Mucosa of rectum (tissue), 2 donors: ENCODE data around the gene SEC61A2.

Experiments used
- H3K27ac ChIP-seq, 2 donors: one replicate each; pipeline ENCODE4 v1.7.0; 2013; ENCODE audit warnings: inconsistent platforms in 2 of 2, low read depth in 2 of 2, low read length in 2 of 2
- H3K27me3 ChIP-seq, 2 donors: one replicate each; pipeline ENCODE4 v1.7.0; 2013; ENCODE audit warnings: low read length in 2 of 2; ENCODE audit not compliant: control insufficient read depth in 2 of 2, insufficient read depth in 2 of 2
- H3K36me3 ChIP-seq, 2 donors: one replicate each; pipeline ENCODE4 v1.7.0; 2013; ENCODE audit warnings: low read length in 2 of 2; ENCODE audit not compliant: control insufficient read depth in 2 of 2, insufficient read depth in 2 of 2
- H3K4me1 ChIP-seq, 2 donors: one replicate each; pipeline ENCODE4 v1.7.0; 2013; ENCODE audit warnings: low read length in 2 of 2, mild to moderate bottlenecking in 1 of 2; ENCODE audit not compliant: control insufficient read depth in 2 of 2, insufficient read depth in 2 of 2
- H3K4me3 ChIP-seq, 2 donors: one replicate each; pipeline ENCODE4 v1.7.0; 2013; ENCODE audit warnings: low read length in 2 of 2
- H3K9ac ChIP-seq, 2 donors: one replicate each; pipeline ENCODE4 v1.7.0; 2013; ENCODE audit warnings: low read length in 2 of 2, low read depth in 1 of 2, mild to moderate bottlenecking in 1 of 2
- H3K9me3 ChIP-seq, 2 donors: one replicate each; pipeline ENCODE4 v1.7.0; 2013; ENCODE audit warnings: low read length in 2 of 2; ENCODE audit not compliant: control insufficient read depth in 2 of 2
- donor health status: healthy.
- donor health status: Normal muscosa, but diverticular disease.

SEC61A2 gene

DNA sequence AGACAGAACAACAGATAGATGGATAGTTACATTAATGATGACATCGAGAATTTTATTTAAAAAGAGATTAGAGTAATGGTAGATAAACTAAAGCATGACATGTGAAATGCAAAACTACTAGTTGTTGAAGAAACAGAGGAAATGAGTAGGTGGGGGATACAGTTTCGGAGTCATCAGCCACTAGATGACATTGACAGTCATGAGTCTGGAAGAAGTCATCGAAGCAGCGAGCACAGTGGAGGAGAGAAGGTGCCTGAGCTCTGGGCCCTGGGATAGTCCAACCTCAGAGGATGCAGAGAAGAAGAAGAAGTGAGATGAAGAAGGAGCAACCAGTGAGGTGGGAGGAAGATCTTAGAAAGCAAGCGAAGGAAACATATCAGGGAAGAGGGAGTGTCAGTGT, 20.2 kb upstream of the SEC61A2 start:
- H3K4me3 ChIP-seq = no peak overlapping the region
- no peak overlapping the region for H3K9ac ChIP-seq
- H3K27me3 ChIP-seq = no peaks in the 10 kb centered on the region
- no peaks in the 10 kb centered on the region for H3K4me1 ChIP-seq
- peaks cover 25 to 41% of the 10 kb centered on the region in 2 donors for H3K36me3 ChIP-seq
- H3K27ac ChIP-seq = no peak overlapping the region
- H3K9me3 ChIP-seq = no peaks in the 10 kb centered on the region

DNA sequence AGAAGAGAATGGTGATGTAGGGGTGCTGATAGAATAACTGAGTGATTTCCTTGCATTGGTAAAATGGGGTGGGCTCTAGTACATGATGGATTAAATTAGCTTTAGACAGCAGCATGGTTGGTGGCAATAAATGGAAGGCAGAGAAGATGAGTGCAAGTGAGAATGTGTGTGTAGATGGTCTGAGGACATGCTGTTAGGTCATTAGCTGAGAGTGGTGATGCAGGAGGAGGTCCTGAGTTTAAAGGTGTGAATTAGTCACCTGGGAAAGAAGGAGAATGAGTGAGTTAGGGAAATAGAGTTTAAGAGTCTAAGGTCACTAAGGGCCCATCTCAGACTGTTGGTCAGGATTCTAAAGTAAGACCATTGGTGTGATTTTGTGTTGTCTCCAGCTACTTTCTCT, 17.9 kb upstream of the SEC61A2 start:
- Histone ChIP-seq H3K4me1 (no peaks in the 10 kb centered on the region), H3K9me3 (no peaks in the 10 kb centered on the region), H3K4me3 (no peak overlapping the region), H3K9ac (no peak overlapping the region), H3K36me3 (peaks cover 18 to 27% of the 10 kb centered on the region in 2 donors), H3K27me3 (no peaks in the 10 kb centered on the region), H3K27ac (no peak overlapping the region)

DNA sequence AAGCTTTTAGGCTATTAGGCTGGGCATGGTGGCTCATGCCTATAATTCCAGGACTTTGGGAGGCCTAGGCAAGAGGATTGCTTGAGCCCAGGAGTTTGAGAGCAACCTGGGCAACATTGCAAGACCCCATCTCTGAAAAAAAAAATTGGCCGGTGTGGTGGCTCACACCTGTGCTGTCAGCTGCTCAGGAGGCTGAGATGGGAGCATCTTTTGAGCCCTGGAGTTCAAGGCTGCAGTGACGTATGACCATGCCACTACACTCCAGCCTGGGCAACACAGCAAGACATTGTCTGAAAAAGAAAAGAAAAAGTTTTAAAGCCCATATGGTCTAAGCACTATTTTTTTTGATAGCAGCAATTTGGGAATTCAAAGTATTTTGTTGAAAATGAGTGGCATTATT, 15.8 kb upstream of the SEC61A2 start:
- H3K27ac ChIP-seq = no peak overlapping the region
- peaks cover 12 to 22% of the 10 kb centered on the region in 2 donors for H3K36me3 ChIP-seq

DNA sequence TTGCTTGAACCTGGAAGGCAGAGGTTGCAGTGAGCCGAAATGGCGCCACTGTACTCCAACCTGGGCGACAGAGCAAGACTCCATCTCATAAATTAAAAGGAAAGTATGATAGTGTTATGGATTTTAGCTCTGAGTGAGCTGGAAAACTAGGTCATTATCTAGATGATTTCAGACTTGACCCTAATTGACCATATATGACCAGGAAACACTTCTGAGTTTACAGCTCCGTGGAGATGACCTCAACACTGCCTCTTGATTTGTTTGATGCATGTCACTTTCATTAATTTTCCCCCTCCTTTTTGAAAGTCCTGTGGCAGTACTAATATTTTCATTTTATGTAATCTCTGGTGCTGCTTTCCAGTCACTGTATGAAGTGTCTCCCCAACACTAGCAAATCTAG, 7.8 kb upstream of the SEC61A2 start:
- Histone ChIP-seq H3K36me3 (peaks cover 11 to 13% of the 10 kb centered on the region in 2 donors), H3K4me1 (no peaks in the 10 kb centered on the region), H3K27ac (no peak overlapping the region), H3K9me3 (no peaks in the 10 kb centered on the region), H3K27me3 (no peaks in the 10 kb centered on the region), H3K9ac (no peak overlapping the region), H3K4me3 (no peak overlapping the region)

More for the DNA sequence above, 15.8 kb upstream of the SEC61A2 start:
- Histone ChIP-seq H3K9ac (no peak overlapping the region), H3K4me1 (no peaks in the 10 kb centered on the region), H3K27me3 (no peaks in the 10 kb centered on the region), H3K4me3 (no peak overlapping the region), H3K9me3 (no peaks in the 10 kb centered on the region)

DNA sequence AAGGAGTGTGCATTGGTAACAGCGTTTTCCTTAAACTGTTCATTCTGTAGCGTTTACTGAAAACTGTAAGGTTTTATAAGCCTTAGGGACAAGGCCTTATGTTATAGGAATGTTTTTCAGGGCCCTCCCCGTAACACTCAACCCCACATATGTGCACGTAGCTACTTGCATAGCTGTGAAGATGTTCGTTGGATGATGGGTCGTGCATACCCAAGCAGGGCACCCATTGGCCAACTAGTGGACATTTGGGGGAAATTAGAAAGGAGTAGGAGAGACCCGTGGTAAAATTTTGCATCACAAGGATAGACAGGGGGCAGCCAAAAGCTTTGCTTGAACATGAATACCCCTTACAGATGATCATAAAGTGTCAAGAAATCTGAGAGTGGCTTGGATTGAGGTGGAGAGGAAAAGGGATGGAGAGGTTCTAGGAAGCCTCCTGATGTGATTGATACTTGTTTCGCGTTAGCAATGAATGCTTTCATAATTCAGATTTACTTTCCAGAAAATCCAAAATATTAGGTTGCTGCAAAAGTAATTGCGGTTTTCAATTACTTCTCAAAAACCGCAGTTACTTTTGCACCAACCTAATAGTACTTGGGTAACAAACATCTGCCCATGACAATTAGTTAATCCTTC, 878 bp downstream of the SEC61A2 start:
- H3K27ac ChIP-seq = peak overlapping the region in 1 of 2 donors; percentile 74
- H3K9ac ChIP-seq = peak overlapping the region; percentile 74 to 85
- H3K4me3 ChIP-seq = peak overlapping the region; percentile 85 to 94
- H3K4me1 ChIP-seq = peaks cover 0 to 7% of the 10 kb centered on the region in 2 donors
- H3K27me3 ChIP-seq = no peaks in the 10 kb centered on the region
- no peaks in the 10 kb centered on the region for H3K9me3 ChIP-seq
- H3K36me3 ChIP-seq = peaks cover 0 to 4% of the 10 kb centered on the region in 2 donors

DNA sequence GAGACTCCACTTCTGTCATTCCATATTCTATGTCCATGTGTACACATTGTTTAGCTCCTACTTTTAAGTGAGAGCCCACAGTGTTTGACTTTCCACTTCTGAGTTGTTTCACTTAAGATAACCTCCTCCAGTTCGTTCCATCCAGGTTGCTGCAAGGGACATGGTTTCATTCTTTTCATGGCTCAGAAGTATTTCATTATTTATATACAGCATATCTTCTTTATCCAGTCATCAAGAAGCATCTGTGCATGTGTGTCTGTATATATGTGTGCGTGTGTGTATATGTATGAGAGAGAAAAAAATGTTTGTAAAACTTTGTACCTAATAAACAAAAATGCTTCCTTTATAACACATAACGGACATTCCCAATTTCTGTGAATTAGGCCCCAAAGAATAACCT, 6.2 kb downstream of the SEC61A2 start:
- no peaks in the 10 kb centered on the region for H3K9me3 ChIP-seq
- H3K27me3 ChIP-seq = no peaks in the 10 kb centered on the region
- peaks cover 5 to 17% of the 10 kb centered on the region in 2 donors for H3K36me3 ChIP-seq
- H3K9ac ChIP-seq = no peak overlapping the region
- no peak overlapping the region for H3K4me3 ChIP-seq
- no peaks in the 10 kb centered on the region for H3K4me1 ChIP-seq
- H3K27ac ChIP-seq = no peak overlapping the region

DNA sequence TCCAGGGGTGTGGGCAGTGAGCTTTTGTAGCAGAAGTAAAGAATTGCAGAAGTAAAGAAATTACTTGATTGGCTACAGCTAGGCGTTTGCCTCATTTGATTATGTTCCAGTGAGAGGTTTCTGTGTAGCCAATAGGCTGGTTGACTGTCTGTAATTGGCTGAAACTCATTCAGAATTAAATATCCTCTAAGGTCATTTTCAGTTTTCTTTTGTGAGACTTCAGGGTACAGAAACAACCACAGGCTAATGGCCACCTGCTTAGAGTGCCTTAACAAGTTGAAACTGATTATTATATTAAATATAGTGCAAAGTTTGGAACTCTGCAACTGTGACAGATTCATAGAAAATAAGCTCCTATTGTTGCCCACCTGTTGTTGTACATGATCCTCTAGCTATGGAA, 10.6 kb downstream of the SEC61A2 start:
- Histone ChIP-seq H3K9ac (no peak overlapping the region), H3K9me3 (no peaks in the 10 kb centered on the region), H3K27ac (no peak overlapping the region), H3K4me1 (no peaks in the 10 kb centered on the region), H3K4me3 (no peak overlapping the region), H3K36me3 (peaks cover 14 to 24% of the 10 kb centered on the region in 2 donors), H3K27me3 (no peaks in the 10 kb centered on the region)

DNA sequence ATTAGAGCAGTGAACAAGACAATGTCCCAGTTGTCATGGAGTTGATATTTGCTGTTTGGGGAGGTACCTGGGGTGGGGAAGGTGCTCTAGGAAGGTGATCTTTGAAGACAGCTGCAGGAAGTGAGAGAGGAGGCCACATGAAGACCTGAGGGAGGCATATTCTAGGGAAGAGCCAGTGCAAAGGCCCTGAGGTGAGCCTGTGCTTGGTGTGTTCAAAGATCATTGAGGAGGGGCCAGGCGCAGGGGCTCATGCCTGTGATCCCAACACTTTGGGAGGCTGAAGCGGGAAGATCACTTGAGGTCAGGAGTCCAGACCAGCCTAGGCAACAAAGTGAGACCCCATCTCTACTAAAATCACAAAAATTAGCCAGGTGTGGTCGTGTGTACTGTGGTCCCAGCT, 15.1 kb downstream of the SEC61A2 start:
- no peaks in the 10 kb centered on the region for H3K9me3 ChIP-seq
- no peak overlapping the region for H3K27ac ChIP-seq
- H3K27me3 ChIP-seq = no peaks in the 10 kb centered on the region
- H3K4me1 ChIP-seq = no peaks in the 10 kb centered on the region
- peaks cover 13 to 14% of the 10 kb centered on the region in 2 donors for H3K36me3 ChIP-seq
- H3K4me3 ChIP-seq = no peak overlapping the region
- H3K9ac ChIP-seq = no peak overlapping the region

DNA sequence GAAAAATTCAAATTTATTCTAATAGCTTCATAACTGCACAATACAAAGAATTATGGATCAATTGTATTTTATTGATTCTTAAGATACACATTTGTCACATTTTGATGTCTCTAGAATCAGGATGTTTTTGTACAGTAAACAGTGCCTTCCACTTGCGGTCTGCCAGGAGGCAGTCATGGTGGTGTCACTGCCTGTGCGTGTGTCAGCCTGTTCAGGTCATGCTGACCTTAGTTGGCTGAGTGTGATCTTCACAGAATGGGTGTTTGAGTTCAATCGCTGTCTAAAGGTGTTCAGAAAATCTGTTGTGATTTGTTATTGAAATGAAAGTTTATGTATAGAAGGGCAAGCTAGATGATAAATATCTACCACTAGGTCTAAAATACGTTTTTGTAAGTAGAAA, 20.7 kb downstream of the SEC61A2 start:
- Histone ChIP-seq H3K4me3 (no peak overlapping the region), H3K4me1 (no peaks in the 10 kb centered on the region), H3K9ac (no peak overlapping the region), H3K27ac (no peak overlapping the region), H3K27me3 (no peaks in the 10 kb centered on the region), H3K9me3 (no peaks in the 10 kb centered on the region), H3K36me3 (peaks cover 10 to 11% of the 10 kb centered on the region in 2 donors)

DNA sequence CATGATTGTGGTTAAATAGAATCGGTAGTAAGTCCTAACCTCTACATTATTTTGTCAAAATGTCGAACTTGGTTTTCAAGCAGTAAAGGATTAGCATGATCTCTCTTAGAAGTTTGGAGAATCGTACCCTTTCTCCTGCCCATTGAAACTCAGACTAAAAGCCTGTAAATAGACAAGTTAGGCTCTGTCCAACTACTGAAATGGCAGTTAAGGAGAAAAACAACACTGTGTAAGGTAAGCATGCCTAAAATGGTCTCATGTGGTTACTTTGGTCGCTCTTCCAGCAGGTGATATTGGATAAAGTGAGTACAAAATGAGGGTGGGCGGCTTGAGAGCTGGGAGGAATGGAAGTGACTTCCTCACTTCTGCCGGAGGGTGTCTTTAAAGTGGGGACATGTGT, 25.0 kb downstream of the SEC61A2 start:
- H3K36me3 ChIP-seq = peaks cover 14 to 16% of the 10 kb centered on the region in 2 donors
- no peaks in the 10 kb centered on the region for H3K27me3 ChIP-seq
- H3K4me1 ChIP-seq = no peaks in the 10 kb centered on the region
- no peak overlapping the region for H3K4me3 ChIP-seq
- H3K9me3 ChIP-seq = no peaks in the 10 kb centered on the region
- H3K9ac ChIP-seq = no peak overlapping the region
- no peak overlapping the region for H3K27ac ChIP-seq
